NCI-H128 (cell line): Measurements from ENCODE around the gene NRF1.
"Not testable (repeated sequence)": the region's sequence is repeated elsewhere in the genome, so short reads cannot be mapped to it uniquely, and the experiment has no call there.

Source experiments
- DNase-seq: peaks from one replicate; lab custom pipeline; 2025; ENCODE audit not compliant: unreplicated experiment; lab: John Stamatoyannopoulos, UW

Gene NRF1

GRCh38 chr7:129606803-129607202 lies 4.7 kb upstream of the NRF1 start:
- no peak for DNase-seq

DNA sequence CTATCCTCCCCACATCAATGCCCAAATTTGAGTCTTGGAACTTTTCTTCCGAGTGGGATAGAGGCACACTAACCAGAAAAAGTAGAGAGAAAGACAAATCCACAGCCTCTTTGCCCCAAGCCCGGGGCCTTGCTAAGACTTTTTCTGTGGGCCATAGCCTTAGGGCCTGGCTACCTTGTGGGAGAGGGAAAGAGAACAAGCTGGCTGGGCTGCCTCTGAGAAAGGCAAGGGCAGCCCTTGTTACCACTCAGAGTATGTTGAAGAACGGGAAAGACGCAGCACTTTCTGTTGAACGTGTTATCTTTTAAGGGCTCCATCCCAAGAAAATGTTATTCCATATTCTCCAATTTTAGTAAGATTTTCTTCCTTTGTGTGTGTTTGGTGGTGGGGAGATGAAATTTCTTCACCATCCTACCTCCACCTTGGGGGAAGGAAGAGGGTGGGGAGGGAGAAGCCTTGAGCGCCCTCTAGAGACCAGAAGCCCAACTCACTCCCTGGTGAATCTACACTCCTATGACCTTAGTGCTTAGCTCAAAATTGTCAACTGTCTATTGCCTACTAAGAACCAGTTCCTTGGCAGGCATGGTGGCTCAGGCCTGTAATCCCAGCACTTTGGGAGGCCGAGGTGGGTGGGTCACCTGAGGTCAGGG lies 3.9 kb upstream of the NRF1 start:
- no peak for DNase-seq

- no peak for DNase-seq
These were observed 1.9 kb upstream of the NRF1 start for GRCh38 chr7:129609666-129610065.

GRCh38 chr7:129610709-129611245 lies 743 bp upstream of the NRF1 start:
- DNase-seq = no peak

DNA sequence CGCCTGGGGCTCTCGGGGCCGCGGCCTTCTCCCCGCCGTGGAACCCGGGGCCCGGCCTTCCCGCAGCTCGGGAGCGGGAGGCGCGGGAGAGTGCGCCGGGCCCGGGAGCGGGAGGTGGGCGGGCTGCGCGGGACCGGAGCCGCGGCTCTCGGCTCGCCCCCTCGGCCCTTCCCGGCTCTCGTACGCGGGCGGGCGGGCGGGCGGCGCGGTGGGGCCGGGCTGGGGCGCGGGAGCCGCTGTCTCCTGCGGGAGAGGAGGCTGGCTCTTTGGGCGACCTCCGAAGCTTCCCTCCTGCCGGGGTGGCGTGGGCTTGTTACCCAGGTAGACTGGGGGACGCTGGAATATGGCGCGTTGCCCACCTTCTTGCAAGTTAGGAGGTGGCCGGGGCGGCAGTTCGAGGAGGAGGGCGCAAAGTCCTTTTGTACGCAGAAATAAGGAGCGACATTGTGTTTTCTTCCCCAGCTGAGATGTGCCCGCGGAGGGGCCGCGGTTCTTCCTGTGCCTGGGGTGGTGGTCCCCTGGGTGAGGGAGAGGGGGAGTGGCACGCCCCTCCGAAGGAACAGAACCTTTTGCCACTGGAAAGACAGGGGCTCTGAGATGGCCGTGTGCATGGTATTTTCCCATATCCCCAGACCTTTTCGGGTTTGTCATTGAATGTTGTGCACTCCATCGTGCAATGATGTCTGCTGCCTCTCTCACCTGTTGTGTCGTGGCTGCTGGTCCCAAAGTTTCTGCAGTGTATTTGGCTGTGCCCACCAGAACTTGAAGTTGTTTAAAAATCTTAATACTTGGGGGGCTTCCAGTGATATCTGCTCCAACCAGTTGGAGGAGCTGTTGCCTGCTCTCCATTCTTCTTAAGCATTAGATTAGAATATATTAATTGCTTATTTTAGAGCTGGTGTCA lies 844 bp downstream of the NRF1 start:
- DNase-seq = no peak

DNA sequence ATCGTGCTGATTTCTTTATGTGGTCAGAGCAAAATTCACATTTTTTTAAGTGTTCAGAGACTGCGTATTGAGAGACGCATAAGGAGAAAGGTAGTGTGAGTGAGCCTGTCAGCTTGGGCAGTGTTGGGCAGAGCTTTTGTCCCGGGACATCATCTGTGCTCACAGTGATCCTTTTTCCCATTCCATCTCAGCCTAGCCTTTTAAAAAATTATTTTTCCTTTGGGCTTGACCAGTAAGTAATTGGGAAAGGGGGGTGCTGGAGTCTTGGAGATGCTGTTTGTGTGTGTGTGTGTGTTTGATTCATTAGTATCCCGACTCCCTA lies 1.5 kb downstream of the NRF1 start:
- no peak for DNase-seq

- no peak for DNase-seq
These were observed 3.5 kb downstream of the NRF1 start for GRCh38 chr7:129615018-129615417.

GRCh38 chr7:129616530-129616929 lies 5.0 kb downstream of the NRF1 start:
- DNase-seq = no peak

DNA sequence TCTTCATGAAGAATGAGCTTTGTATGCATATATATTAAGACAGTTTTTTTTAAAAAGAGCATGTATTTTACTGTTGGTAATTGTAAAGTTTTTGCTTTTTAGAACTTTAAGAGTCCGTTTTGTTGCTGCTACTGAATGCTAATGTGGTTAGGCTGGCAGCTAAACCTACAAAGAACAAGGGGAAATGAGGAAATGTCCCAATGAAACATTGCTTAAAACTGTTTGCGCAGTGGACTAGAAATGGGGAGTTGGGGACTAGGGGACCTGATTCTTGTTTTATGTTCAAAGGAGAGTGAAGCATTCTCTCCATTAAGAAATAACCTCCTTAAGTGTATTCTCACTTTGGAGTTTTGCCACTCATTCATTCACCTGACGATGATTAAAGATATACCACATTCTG lies 5.7 kb downstream of the NRF1 start:
- DNase-seq = no peak

DNA sequence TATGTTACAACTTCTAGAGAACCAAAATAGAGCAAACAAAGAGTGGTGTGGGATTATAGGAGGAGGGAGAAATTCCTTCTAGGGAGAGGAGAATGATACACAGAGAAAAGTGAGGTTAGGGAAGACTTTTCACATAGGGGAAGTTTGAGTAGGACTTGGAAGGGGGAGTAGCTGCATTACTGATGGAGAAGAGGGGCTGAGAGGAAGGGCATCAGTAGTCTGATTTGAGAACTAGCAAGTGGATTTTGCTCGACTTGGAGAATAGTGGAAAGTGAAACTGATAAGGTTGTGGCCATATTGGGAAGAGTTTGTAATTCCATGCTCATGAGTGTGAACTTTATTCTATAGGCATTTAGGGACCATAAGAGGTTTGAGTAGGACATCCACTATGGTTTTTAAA lies 6.1 kb downstream of the NRF1 start:
- no peak for DNase-seq

GRCh38 chr7:129626896-129627295 lies 15.4 kb downstream of the NRF1 start:
- DNase-seq = no peak

GRCh38 chr7:129630341-129630740 lies 18.8 kb downstream of the NRF1 start:
- DNase-seq = no peak

GRCh38 chr7:129634361-129635034 lies 23.0 kb downstream of the NRF1 start:
- DNase-seq = no peak

DNA sequence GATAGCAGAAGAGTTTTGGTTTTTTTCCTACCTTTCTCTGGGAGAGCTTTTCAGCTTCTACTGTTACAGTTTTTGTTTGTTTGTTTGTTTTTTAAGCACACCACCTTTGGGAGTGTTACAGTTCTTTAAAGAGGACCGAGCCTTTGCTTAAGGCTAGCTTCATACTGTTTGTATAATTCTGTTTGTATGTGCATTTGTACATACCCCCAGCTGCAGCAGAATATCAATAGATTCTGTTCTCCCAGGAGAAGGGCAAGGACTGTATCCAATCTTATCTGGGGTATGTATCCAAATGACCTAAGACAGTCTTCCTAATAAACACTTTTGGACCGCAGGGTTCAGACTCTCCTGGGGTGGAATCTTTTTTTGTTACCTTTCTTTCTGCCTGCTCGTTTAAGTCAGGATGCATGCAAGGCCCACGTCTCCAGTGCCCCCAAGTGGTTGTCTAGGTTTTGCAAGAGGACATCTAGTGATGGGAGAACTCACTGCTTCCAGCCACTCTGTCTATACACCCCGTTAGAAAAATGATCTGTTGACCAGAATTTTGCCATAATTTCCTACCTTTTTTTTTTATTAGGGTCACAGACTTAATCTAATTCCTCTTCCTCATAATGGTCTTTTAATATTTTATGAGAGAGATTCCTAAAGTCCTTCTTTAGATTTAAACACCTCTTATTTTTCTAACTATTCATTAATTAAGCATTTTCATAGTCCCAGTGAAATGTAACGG lies 23.9 kb downstream of the NRF1 start:
- peak; percentile 33 for DNase-seq

- DNase-seq = not testable (repeated sequence)
These were observed 24.6 kb downstream of the NRF1 start for GRCh38 chr7:129636030-129636550.

- DNase-seq = no peak
These were observed 25.1 kb downstream of the NRF1 start for GRCh38 chr7:129636641-129637040.

GRCh38 chr7:129640400-129640799 lies 28.9 kb downstream of the NRF1 start:
- DNase-seq = no peak

GRCh38 chr7:129642871-129643549 lies 31.5 kb downstream of the NRF1 start:
- no peak for DNase-seq

GRCh38 chr7:129643550-129644170 lies 32.1 kb downstream of the NRF1 start:
- no peak for DNase-seq
